SKM-1 (cell line): ENCODE measurements around the gene TNXB.
"Not testable (repeated sequence)": the region's sequence is repeated elsewhere in the genome, so short reads cannot be mapped to it uniquely, and the experiment has no call there.

Source experiments
- DNase-seq: peaks from one replicate; lab custom pipeline; 2025; ENCODE audit not compliant: unreplicated experiment; lab: John Stamatoyannopoulos, UW

TNXB gene

DNA sequence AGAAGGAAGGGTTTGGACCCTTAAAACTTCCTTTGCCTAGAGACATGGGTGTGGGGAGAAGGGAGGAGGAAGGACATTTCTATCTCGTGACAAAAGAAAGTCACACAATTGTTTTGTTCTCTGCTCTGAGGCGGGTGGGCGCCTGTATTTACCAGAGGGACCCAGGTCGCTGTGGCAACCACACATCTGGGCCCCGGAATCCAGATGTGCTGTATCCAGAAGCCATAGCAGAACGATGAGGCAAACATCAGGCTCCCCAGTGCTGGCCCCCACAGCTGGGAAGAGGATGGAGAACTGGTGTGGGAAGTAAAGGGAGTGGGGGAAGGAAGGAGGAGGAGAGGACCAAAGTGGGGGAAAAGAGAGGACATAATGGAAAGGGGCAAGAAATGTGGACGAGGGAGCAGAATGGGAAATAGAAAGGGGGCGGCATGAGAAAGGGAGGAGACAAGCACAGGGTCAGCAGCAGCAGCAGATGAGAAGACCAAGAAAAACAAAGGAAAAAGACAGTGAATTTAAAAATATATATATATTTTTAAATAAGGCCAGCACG, 3.4 kb upstream of the TNXB start:
- DNase-seq, result no peak

GRCh38 chr6:32111424-32112066, 2.4 kb upstream of the TNXB start:
- DNase-seq, result no peak

DNA sequence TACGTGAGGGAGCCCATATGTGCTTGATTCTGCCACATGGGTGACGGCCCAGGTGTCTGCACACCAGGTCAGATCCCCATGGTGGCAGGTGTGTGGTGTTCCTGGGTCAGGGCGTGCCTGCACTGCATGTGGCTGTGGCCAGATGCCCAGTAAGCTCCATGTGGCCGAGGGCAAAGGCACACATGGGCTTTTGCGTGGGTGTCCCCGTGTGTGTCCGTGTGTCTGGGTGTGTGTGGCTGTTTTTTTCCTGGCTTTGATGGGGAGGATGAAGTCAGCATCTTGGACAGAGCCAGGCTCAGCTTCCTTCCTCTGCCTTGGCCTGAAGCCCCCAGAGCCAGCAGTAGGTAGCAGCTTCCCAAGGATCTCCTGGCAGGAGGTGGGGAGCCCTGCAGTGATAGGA, 1.5 kb upstream of the TNXB start:
- DNase-seq, result no peak

DNA sequence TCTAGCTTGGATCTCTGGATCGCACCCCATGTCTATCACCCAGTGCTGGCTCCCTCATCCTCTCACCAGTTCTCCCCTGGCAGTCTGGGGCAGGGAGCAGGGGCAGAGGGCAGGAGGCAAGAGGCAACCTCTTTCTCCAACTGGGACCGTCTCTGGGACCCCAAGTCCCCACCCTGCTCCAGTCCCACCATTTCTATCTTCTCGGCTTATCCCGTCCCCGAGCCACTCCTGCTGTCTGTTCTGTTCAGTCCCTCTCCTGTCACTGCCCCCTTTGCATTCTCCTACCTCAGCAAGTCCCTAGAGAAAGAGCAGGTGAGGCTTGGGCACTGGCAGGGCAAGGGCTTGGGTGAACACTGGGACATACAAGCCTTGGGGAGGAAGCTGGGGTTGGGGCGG, 625 bp upstream of the TNXB start:
- no peak for DNase-seq

DNA sequence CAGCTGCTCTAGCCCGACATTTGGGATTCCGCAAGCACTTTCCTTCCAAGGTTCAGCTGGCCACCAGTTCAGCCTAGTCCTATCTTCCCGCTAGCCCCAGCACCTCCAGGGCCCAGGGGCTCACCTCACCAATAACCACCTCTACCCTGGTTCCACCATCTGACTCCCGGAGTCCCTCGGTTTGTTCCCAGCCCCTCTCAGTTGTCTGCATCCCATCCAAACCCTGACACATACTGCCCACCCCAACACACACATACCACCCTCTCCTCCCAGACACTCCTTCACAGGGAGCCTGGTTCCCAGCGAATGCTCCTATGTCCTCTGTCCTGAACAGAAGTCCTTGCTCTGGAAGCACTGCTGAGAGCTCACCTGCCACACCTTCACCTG, 418 bp downstream of the TNXB start:
- no peak for DNase-seq

DNA sequence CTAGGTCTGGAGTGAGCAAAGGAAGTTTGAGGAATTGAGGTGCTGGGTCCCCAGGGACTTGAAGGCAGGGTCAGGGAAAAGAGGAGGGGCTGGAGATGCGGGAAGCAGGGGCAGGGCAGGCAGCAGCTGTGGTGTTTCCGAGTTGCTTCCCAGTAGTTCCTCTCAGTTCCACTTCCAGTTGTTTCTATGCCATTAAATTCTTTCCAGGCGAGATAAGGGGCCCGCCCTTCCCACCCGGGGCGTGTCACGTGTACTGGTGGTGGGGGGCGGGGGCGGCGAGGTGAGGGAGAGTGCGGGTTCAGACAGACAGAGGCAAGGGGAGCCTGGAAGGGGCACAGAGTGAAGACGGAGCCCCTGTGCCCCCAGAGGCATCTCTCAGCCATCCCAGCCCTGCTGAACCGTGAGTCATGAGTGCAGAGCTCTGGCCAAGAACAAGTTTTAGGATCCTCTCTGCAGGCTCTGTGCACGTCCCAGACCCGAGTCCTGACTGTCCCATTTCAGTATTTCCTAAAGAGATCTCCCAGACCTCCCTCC, 977 bp downstream of the TNXB start:
- DNase-seq, result no peak

DNA sequence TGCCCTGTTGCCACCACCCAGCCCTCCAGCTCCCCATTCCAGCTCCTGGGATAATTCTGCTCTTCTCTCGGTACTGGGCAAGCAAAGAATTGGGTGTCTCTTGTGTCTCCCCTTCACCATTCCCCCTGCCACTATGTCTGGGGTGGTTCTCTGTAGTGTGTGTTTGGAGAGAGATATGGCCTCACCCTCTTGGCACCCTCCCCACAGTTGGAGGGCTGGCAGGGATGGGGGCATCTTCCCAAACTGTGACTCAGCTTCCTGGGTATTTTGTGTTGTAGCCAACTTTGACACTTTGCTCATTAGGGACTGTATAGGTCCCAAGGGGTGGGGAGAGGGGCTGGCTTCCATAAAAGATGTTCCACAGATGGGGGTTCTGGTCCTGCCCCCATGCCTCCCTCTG, 1.7 kb downstream of the TNXB start:
- no peak for DNase-seq

GRCh38 chr6:32105433-32105832, 3.7 kb downstream of the TNXB start:
- no peak for DNase-seq

DNA sequence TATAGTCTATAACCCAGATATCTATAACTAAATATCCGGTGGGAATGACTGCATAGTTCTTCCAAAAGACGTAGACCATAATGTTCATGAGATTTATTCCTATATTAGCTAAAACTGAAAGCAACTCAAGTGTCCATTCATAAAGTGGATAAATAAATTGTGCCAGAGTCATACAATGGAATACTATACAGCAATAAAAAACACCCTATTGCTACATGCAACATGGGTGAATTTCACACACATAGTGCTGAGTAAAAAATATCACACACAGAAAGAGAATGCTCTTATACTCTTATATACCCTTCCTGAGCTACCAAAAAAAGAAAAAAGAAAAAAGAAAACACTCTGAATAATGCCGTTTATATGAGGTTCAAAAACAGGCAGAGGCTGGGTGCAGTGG, 6.9 kb downstream of the TNXB start:
- DNase-seq, result no peak

GRCh38 chr6:32100251-32100650, 8.9 kb downstream of the TNXB start:
- DNase-seq, result not testable (repeated sequence)

GRCh38 chr6:32097364-32097763, 11.8 kb downstream of the TNXB start:
- DNase-seq, result no peak

- no peak for DNase-seq
These were observed 12.5 kb downstream of the TNXB start for GRCh38 chr6:32096394-32097258.

- DNase-seq, result no peak
These were observed 13.1 kb downstream of the TNXB start for GRCh38 chr6:32096087-32096393.

DNA sequence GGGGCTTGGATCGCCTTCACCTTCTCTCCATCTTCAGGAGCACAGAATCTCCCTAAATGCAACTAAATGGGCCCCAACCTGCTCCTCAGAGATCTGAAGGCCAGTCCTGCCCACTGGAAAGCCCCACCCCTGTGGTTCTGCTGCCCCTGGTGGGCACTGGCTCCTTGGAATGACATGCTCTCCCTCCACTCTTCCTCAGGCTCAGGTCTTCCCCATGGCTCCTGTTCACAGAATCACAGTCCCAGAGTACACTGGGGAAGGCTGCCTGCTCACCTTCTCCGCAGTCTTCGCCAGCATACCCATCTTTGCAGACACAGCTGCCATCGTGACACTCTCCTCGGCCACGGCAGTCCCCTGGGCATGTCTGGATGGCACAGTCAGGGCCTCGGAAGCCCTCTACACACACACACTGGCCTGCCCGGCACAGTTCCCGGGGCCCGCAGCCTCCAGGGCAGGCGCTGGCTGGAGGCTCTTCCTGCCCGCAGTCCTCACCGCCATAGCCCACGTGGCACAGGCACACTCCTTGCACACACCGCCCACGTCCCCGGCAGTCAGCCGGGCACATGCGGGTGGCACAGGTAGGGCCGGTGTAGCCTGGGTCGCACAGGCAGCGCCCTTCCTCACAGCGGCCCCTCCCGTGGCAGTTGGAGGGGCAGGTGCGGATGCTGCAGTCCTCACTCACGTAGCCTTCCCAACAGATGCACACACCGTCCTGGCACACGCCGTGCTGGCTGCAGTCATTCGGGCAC, 13.6 kb downstream of the TNXB start:
- no peak for DNase-seq

DNA sequence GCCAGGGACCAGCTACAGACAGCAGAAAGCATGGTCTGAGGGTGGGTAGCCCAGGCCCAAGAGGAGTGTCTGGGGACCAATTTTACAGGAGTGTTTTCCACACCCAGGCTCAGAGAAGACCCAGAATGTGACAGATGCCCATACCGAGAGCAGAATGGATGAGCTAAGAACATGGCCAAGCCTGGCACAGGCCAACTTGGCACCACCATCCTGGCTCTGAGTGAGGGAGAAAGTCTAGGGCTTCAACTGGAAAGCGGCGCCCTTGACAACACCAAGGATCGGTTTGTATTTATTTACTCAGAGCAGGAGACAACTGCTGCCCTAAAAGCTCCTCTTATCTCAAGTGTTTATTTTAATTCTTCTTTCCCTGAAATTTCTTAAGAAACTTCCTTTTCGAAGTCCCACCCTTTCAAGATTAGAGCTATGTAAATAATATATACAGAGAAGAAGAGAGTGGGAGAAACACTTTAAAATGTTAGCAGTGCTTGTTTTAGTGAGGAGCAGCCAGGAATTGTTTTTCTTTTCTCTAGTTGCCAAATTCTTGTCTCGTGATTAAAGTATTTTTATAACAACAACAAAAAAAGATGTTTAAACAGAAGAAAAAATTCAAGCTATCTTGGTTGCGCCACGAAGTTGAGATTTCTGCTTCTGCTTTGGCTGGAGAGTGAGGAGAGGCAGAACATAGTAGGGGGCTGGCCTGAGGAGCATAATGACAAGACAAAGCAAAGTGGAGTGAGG, 16.2 kb downstream of the TNXB start:
- DNase-seq, result no peak

DNA sequence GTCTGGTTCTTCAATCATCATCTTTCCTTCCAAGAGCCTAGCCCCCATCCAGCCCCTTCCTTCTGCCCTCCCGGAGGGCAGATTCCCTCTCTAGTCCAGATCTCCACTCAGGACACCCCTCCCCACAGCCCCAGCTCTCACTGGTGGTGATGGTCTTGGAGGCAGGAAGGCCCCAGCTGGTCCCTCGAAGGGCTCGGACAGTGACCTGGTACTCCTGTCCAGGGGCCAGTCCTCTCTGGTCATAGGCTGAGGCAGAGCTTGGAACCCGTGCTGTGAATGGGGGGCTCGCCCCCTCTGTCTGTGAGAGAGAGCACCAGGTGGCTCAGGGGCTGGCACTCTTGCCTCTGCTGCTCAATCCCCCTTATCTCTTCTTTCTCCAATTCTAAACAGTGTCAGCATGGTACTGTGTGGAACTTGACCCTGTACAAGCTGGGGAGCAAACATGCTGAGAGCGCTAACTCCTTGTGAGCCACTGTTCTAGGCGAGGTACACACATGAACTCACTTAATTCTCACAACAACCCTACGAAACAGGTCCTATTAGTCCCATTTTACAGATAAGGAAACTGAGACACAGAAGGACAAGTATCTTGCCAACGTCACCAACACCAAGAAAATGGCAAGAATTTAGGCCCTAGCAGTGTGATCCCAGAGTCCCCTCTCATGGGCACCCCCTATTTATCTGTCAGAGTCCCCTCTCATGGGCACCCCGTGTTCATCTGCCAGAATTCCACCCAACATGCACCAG, 19.9 kb downstream of the TNXB start:
- no peak for DNase-seq

DNA sequence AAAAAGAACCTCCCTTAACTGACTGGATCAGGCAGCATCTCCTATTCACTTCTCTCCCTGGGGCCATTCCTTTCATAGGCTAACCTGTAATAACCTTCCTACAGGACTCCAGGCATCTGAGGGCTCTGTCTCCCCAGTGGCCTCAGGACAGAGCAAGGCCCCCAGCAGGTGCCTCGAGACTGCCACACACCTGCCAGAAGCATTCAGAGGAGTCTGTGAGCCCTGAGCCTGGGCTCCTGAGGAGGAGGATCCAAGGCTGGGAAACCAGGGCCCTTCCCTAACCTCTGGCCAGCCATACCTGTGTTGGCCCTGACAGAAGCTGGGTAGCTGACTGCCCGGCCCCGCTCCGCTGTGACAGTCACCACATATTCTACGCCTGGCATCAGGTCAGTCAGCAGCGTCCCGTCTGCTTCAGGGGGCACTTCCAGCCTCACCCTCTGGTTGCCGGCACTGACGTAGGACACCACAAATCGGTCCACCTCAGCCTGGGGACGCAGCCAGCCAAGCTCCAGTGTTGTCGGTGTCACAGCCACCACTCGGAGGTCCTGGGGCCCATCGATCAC, 20.6 kb downstream of the TNXB start:
- DNase-seq, result no peak

GRCh38 chr6:32087574-32088486, 21.3 kb downstream of the TNXB start:
- DNase-seq, result no peak
